Cerebellar cortex (tissue), 1 donor: ENCODE results near the gene SEPTIN2.
A peak's percentile ranks its signal among the peaks of the same experiment; 100 is the strongest.
"Not testable (repeated sequence)": the region's sequence is repeated elsewhere in the genome, so short reads cannot be mapped to it uniquely, and the experiment has no call there.

ENCODE experiments used
- DNase-seq: peaks from one replicate; pipeline ENCODE4 v3.0.0-alpha.2; 2015; ENCODE audit warnings: low spot score

The SEPTIN2 gene

GRCh38 chr2:241315879-241316631, at the start of gene SEPTIN2:
Gene SEPTIN2 (plus strand): TSS chr2:241315925. CDS start chr2:241324233, 8,308 bp downstream.
- peak; percentile 57 for DNase-seq

DNA sequence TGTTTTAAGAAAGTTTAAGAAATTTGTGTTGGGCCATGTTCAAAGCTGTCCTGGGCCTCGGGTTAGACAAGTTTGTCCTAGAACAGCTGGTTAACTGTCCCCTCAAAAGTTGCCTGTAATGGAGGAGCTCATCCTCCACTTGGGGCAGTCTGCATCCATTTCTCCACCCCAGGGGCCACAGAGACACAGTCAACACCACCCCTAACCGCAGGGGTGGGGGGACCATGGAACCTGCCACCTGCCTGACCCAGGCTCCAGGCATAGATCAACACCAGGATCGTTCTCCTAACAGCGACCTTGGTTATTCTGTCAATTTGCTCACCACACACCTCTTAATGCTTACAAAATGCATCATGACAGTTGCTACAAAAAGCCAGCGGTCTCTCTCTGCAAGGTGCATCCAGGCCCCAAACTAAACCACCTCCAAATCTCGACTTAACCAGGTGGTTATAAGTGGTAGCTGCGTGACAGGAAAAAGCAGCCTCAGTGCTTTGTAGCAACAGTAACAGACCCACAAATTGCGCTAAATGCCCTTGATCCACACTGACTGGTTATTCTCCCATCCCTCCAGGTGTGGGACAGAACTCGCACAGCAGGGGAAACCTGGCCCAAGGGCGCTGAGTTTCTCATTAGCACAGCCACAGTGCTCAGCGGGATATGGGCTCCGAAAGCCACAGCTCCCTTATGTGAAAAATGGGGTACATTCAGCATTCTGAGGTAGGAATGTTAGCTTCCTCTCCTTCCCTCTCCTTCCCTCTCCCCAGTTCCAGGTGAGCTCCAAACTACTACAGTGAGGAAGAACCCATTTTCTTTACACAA, 48.3 kb upstream of the SEPTIN2 start:
- DNase-seq = no peak

GRCh38 chr2:241268306-241268705, 47.4 kb upstream of the SEPTIN2 start:
- DNase-seq = no peak

GRCh38 chr2:241268716-241269445, 46.8 kb upstream of the SEPTIN2 start:
- DNase-seq = no peak

DNA sequence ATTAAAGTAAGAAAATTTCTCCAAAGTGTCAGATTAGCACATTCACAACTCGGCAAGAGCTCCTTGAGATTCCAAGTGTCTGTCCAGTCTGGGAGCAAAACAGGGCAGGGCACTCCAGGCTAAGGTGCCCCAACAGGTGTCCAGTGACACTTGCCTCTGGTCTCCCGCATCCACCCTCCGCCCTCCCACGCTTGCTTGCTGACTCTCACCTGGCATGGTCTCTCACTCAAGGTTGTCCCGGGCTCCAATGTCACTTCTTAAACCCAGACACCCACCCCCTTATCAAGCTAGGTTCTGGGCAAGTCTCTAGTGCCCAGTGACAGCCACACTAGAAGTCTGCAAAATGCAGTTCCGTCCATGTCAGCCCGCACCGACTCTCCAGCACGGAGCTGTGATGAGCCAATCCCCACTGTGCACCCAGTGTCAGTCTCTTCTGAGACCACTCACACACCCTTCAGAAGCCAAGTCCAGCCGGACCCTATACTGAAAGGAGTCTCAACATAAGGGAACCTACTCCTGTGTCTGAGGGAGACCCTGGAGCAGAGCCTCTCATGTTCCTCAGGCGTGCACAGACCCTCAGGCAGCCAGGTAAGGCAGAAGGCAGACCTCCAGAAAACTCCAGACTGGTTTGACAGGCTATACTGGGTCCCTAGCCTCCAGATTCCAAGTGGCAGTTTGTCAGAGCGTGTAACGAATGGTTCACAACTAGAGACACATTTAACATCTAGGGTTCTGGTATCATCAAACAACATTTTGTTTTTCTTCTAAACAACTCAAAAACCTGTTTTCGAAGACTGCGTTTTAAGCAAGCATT, 45.8 kb upstream of the SEPTIN2 start:
- DNase-seq = no peak

DNA sequence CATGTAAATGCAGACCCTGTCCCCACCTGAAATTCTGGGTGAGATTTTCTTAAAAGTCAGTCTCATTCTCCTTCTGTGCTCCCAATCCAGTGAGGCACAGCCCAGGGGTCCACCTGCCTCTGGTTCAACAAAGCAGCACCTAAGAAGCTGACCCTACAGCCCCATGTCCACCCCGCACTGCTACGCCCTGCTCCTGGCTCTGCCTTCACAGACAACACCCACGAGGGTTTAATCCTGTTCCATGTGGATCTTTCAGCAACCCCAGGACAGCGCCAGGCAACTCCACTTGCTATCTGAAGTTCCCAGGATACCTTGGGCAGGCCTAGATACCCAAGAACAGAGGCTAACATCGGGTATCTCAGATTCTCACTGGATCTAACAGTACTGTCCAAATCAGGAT, 45.2 kb upstream of the SEPTIN2 start:
- no peak for DNase-seq

- DNase-seq = peak; percentile 75
Measured at GRCh38 chr2:241271706-241272302, 43.9 kb upstream of the SEPTIN2 start.

DNA sequence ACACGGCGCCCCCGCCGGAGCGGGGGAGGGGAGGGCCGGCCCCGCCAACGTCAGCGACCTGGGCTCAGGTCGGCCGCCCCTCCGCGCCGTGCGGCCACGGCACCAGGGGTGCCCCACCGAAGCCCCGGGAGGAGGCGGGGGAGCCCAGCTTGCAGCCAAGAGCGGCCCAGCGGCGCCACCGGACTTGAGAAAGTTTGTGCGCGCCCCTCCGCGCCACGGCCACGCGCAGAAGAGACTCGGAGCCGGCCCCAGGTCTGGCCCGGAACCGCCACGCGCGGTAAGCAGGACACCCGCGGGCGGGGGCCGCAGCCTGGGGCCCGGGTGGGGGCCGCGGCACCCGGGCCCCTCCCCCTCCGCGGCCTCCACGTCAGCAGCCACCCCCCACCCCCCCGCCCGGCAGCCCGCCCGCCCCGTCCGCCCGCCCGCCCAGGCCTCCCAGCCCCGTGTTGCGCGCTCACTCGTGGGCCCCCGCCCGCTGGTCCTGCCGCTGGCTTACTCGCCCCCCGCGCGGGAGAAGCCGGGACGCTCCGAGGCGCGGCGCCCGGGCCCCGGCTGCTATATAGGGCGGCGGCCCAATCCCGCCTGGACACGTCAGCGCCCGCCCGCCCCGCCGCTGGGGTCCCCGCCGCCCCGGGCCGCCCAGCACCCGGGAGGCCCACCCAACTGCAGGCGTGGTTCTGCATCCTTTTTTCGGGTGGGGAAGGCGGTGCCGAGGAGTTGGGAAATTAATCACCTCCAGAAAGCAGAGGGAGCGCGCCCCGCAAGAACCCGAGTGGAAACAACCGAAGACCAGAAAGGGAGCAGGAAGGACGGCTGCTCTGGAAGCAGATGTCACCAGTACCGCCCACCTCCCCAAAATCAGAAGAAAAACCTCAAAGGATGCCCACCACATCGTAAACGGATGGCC, 43.2 kb upstream of the SEPTIN2 start:
- peak; percentile 16 for DNase-seq

GRCh38 chr2:241273210-241274020, 42.3 kb upstream of the SEPTIN2 start:
- DNase-seq = no peak

GRCh38 chr2:241274127-241274526, 41.6 kb upstream of the SEPTIN2 start:
- peak; percentile 34 for DNase-seq

GRCh38 chr2:241275504-241275903, 40.2 kb upstream of the SEPTIN2 start:
- DNase-seq = no peak

DNA sequence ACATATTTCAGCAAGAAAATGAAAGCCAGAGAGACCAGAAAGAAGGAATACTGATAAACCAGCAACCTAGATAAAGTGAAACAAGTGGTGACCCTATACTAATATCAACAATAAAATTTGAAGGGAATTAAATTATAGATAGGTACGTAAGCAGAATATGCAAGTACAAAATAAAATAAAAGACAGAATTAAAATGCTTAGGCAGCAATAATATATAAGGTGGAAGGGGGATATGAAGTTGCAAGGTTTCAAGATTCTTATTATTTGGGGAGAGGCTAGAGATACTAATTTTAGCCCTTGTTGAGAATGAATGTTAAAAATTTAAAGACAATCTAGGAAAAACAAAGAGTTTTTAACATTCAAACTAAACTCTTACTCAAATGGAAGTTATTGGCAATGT, 39.8 kb upstream of the SEPTIN2 start:
- no peak for DNase-seq

DNA sequence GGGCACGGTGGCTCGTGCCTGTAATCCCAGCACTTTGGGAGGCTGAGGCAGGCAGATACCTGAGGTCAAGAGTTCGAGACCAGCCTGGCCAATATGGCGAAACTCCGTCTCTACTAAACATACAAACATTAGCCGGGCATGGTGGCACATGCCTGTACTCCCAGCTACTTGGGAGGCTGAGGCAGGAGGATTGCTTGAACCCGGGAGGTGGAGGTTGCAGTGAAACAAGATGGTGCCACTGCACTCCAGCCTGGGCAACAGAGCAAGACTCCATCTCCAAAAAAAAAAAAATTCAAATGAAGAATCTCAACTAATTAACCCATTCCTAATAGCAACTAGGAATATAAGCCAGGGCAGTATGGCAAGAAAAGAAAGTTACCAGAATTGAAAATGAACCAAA, 37.4 kb upstream of the SEPTIN2 start:
- not testable (repeated sequence) for DNase-seq

GRCh38 chr2:241279413-241279812, 36.3 kb upstream of the SEPTIN2 start:
- DNase-seq = no peak

GRCh38 chr2:241279828-241280227, 35.9 kb upstream of the SEPTIN2 start:
- DNase-seq = no peak

GRCh38 chr2:241280291-241280690, 35.4 kb upstream of the SEPTIN2 start:
- no peak for DNase-seq

DNA sequence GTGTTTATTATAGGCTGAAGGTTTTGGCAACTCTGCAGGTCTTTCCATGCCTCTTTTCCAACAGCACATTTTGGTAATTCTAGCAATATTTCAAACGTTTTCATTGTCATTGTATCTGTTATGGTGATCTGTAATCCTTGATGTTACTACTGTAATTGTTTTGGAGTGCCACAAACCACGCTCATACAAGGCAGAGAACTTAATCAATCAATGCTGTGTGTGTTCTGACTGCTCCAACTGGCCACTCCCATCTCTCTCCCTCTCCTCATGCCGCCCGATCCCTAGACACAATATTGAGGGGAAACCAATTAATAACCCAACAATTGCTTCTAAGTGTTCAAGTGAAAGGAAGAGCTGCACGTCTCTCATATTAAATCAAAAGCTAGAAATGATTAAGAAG, 33.2 kb upstream of the SEPTIN2 start:
- DNase-seq = no peak

DNA sequence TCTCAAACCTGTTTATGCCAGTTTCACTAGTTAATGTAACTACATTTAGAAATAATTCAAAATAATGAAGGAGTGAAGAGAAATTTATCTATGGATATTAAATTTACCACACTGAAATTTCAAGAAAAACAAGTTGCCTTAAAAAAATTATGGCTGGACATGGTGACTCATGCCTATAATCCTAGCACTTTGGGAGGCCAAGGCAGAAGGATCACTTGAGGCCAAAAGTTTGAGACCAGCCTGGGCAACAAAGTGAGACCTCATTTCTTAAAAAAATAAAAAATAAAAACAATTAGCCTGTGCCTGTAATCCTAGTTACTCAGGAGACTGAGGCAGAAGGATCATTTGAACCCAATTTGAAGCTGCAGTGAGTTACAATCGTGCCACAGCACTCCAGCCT, 30.1 kb upstream of the SEPTIN2 start:
- no peak for DNase-seq

- no peak for DNase-seq
Measured at GRCh38 chr2:241286348-241287090, 29.2 kb upstream of the SEPTIN2 start.
